GM20000 (cell line): ENCODE results near the gene FSHR.

ENCODE experiments used
- DNase-seq: peaks from one replicate; pipeline ENCODE4 v3.0.0; 2012; ENCODE audit warnings: low spot score
- TF ChIP-seq, protein P1 (sequence below): IDR thresholded peaks from 2 replicates; pipeline ENCODE4 v1.5.1; 2012; ENCODE audit warnings: mild to moderate bottlenecking, control low read depth; ENCODE audit errors: extremely low read depth, missing control alignments

The FSHR gene

DNA sequence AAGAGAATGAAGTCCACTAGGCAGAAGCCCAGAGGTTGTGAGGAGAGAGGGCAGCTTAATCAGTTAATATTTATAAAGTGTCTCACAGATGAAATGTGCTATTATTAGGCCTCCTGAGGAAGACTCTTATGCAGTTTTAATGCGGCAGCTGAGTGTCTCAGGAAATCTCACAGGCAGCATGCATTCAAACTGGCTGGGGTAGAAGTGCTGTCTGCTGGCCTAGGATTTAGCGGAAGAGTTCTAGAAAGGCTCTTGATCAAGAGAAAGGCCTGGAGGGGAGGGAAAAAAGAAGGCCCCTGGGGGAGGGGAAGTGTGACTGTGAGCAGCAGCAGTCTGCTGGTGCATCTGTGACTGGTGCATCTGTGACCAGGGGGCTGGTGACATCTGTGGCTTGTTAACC lies 133.0 kb downstream of the FSHR start:
- no peak for DNase-seq
- TF ChIP-seq, protein P1, sequence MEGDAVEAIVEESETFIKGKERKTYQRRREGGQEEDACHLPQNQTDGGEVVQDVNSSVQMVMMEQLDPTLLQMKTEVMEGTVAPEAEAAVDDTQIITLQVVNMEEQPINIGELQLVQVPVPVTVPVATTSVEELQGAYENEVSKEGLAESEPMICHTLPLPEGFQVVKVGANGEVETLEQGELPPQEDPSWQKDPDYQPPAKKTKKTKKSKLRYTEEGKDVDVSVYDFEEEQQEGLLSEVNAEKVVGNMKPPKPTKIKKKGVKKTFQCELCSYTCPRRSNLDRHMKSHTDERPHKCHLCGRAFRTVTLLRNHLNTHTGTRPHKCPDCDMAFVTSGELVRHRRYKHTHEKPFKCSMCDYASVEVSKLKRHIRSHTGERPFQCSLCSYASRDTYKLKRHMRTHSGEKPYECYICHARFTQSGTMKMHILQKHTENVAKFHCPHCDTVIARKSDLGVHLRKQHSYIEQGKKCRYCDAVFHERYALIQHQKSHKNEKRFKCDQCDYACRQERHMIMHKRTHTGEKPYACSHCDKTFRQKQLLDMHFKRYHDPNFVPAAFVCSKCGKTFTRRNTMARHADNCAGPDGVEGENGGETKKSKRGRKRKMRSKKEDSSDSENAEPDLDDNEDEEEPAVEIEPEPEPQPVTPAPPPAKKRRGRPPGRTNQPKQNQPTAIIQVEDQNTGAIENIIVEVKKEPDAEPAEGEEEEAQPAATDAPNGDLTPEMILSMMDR: no peak

DNA sequence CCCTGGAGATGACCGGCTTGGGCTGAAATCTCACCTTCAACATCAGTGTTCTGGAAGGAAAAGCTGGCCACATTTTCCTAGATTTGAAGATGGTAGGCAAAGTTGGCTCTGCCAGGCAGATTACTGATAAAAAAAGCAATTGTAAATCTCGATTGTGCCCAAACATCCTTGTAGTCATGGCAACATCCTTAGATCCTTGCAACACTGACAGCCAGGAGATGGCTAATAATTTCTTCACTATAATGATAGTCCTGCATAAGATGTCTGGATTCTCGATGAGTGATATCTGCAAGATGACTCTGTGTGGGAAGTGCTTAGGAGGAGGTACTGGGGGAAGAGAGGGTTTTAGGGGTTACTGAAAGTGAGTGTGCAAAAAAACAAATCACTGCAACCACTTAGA lies 149.1 kb downstream of the FSHR start:
- TF ChIP-seq, protein P1: no peak
- DNase-seq: no peak

DNA sequence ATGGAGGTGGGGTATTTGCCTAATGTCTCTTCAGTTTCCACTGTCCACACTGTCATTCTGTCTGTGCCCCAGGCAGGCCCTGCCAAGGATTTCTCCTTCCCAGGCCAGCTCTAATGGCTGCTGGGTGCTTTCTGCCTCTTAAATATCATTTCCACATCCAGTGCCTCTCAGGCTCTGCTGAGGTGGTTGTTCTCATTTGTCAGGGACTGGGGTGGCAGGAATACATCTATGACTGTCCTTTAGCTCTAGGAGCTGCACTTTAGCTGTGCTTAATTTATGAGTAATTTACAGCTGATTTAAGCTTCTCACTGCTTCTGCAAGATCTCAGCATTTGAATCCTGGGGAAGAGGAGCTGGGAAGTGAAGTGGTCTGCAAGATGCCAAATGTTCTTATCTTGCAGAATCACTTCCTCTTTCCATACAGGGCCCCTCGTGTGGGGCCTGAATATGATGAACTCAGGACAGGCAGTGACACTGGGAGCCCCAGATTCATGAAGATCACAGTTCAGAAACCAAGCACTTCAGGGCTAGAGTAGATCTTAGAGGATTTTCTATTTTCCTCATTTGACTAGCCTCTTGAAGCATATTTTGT lies 150.2 kb downstream of the FSHR start:
- peak; percentile 7 for DNase-seq
- TF ChIP-seq, protein P1: no peak

DNA sequence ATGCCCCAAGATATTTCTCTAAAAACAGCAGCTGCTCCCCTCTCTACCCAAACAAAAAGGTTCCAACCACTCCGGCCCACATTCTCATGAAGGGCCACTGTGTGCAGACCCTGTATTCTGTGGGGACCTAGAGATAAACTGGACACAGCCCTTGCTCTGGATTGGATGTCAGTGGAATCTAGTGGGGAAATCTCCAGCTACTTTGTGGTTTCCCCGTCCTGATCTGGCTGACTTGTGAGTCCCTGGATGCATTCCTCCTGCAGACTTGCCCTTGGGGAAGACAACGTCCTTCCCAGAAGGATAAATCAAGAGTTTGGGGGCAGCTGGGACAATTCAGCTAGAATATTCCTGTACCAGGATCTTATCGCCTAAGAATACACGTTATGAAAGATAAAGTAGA lies 151.1 kb downstream of the FSHR start:
- no peak for DNase-seq
- TF ChIP-seq, protein P1: no peak

GRCh38 chr2:49002750-49003149 lies 151.6 kb downstream of the FSHR start:
- TF ChIP-seq, protein P1: no peak

GRCh38 chr2:49000695-49001094 lies 153.6 kb downstream of the FSHR start:
- TF ChIP-seq, protein P1: no peak
- DNase-seq: no peak

More at GRCh38 chr2:49002750-49003149, 151.6 kb downstream of the FSHR start:
- no peak for DNase-seq

DNA sequence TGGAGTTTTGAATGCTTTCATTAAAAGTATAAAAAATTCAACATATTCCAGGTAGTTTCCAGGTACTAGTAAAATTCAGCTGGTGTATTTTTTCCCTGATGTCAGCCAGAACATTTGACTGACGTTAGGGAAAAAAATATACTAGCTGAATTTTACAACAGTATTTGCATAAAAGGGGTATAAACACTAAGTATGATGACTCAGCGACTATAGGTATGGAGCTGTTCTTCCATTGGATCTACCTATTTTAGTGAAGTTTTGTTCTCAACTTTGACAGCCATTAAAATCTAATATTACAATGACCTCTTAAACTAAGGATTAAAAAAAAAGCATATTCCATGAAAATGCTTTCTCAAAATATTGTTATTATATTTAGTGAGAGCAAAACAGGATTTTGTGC lies 155.9 kb downstream of the FSHR start:
- TF ChIP-seq, protein P1: no peak
- DNase-seq: no peak
